Effector CD4-positive, alpha-beta T cell (primary cell): ENCODE data around the gene ZBTB38.

Experiments used
- DNase-seq: peaks from one replicate; pipeline ENCODE4 v3.0.0-alpha.2; 2020

Gene ZBTB38

GRCh38 chr3:141405591-141405990 is 37.3 kb downstream of the ZBTB38 start:
- DNase-seq, result no peak

GRCh38 chr3:141406265-141406664 is 38.0 kb downstream of the ZBTB38 start:
- DNase-seq, result no peak

GRCh38 chr3:141407047-141407446 is 38.7 kb downstream of the ZBTB38 start:
- DNase-seq, result no peak

GRCh38 chr3:141407825-141408224 is 39.5 kb downstream of the ZBTB38 start:
- no peak for DNase-seq

- no peak for DNase-seq
Observed at GRCh38 chr3:141408596-141408995, 40.3 kb downstream of the ZBTB38 start.

GRCh38 chr3:141409940-141410241 is 41.6 kb downstream of the ZBTB38 start:
- DNase-seq, result no peak

- DNase-seq, result no peak
Observed at GRCh38 chr3:141410408-141410807, 42.1 kb downstream of the ZBTB38 start.

GRCh38 chr3:141410846-141411245 is 42.5 kb downstream of the ZBTB38 start:
- no peak for DNase-seq

- peak; percentile 10 for DNase-seq
Observed at GRCh38 chr3:141411251-141411771, 43.0 kb downstream of the ZBTB38 start.

GRCh38 chr3:141412087-141412935 is 44.0 kb downstream of the ZBTB38 start:
- peak; percentile 40 for DNase-seq

- DNase-seq, result no peak
Observed at GRCh38 chr3:141412936-141413354, 44.6 kb downstream of the ZBTB38 start.

GRCh38 chr3:141413391-141413790 is 45.1 kb downstream of the ZBTB38 start:
- DNase-seq, result no peak

- no peak for DNase-seq
Observed at GRCh38 chr3:141413801-141414689, 45.7 kb downstream of the ZBTB38 start.

- DNase-seq, result no peak
Observed at GRCh38 chr3:141414800-141415462, 46.6 kb downstream of the ZBTB38 start.

- DNase-seq, result no peak
Observed at GRCh38 chr3:141415953-141416352, 47.6 kb downstream of the ZBTB38 start.
